Uterus (tissue), 4 donors: ENCODE measurements around the gene SLC17A8. TPM values are rescaled to one million over a fixed set of nuclear protein-coding genes. Genes with fewer than 3 reads are reported as not detected.

Source experiments
- DNase-seq, 2 donors: peaks; one replicate each; pipeline ENCODE4 v3.0.0-alpha.2; 2019 to 2020
- H3K27ac ChIP-seq, 2 donors: fragments of 200-600 bp; sonication (generic); 1 replicate in 1 of 2; 2 replicates in 1 of 2; pipeline ENCODE4 v1.5.1; 2016 to 2018
- H3K27me3 ChIP-seq, 2 donors: fragments of 200-600 bp; sonication (generic); one replicate each; pipeline ENCODE4 v1.5.1; 2018 to 2019; ENCODE audit warnings: control low read depth in 1 of 2
- H3K36me3 ChIP-seq, 2 donors: fragments of 200-600 bp; sonication (generic); one replicate each; pipeline ENCODE4 v1.5.1; 2019; ENCODE audit warnings: control low read depth in 1 of 2
- H3K4me1 ChIP-seq, 2 donors: fragments of 200-600 bp; sonication (generic); one replicate each; pipeline ENCODE4 v1.5.1; 2018 to 2019; ENCODE audit warnings: control low read depth in 1 of 2
- H3K4me3 ChIP-seq, 2 donors: fragments of 200-600 bp; sonication (generic); 1 replicate in 1 of 2; 2 replicates in 1 of 2; pipeline ENCODE4 v1.5.1; 2018 to 2019; ENCODE audit warnings: mild to moderate bottlenecking in 1 of 2
- H3K9me3 ChIP-seq, 2 donors: fragments of 200-600 bp; sonication (generic); one replicate each; pipeline ENCODE4 v1.5.1; 2019; ENCODE audit warnings: control low read depth in 1 of 2
- POLR2A ChIP-seq, 2 donors: fragments of 450-650 bp; IDR thresholded peaks; one replicate each; pipeline ENCODE4 v1.6.1; 2016; ENCODE audit warnings: antibody characterized with exemption in 2 of 2, mild to moderate bottlenecking in 1 of 2, moderate library complexity in 1 of 2
- intact Hi-C: fragments of 100-400 bp; cut with DNase I; formaldehyde crosslinking; loops from one replicate; pipeline ENCODE4 v1.15.1; 2023; ENCODE audit warnings: low total_unique reads
- total RNA-seq, 4 donors: library from RNA; depleted of rRNA in 3 of 4; stranded (reverse); fragments of >200 nt in 3 of 4; gene quantifications; one replicate each; pipeline versions ENCODE4 v1.1.0 to v1.2.4, GENCODE V29; 2014 to 2023
- TF ChIP-seq, protein P1 (sequence below), 4 experiments: fragments of 200-600 bp in 2 of 4; fragments of 450-650 bp in 2 of 4; sonication (generic) in 2 of 4; IDR thresholded peaks; one replicate each; pipeline ENCODE4 v1.5.1; 2016 to 2019; ENCODE audit warnings: antibody characterized with exemption in 4 of 4, mild to moderate bottlenecking in 2 of 4, moderate library complexity in 1 of 4
- donor health status: DM: yes; HTN: yes; CAD: no.

The SLC17A8 gene
- total RNA-seq, 4 donors from 2014 or later = 1.1 TPM; not detected in 3

DNA sequence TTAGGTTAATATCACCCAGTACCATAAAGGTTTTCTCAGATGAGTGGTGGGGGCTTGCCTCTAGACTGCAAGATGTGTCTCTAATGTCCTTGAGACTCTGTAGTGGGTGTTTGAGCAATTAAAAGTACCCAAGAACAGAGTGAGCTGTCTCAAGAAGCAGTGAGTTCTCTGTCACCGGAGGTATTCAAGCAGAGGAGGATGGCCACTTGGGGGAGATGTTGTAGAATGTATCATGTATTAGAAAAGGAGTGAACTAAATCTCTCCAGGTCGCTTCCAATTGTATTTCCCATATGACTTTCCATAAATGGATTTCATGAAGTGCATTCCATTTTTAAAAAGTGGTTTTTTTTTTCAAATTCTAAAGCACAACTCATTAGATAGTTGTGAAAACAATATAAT is 35.0 kb downstream of the SLC17A8 start:
- intact Hi-C loops = no loop called here
- Histone ChIP-seq H3K27me3 (no peaks in the 10 kb centered on the region), H3K36me3 (no peaks in the 10 kb centered on the region), H3K4me1 (no peaks in the 10 kb centered on the region), H3K4me3 (no peak overlapping the region), H3K27ac (no peak overlapping the region), H3K9me3 (no peaks in the 10 kb centered on the region)
- TF ChIP-seq, protein P1, sequence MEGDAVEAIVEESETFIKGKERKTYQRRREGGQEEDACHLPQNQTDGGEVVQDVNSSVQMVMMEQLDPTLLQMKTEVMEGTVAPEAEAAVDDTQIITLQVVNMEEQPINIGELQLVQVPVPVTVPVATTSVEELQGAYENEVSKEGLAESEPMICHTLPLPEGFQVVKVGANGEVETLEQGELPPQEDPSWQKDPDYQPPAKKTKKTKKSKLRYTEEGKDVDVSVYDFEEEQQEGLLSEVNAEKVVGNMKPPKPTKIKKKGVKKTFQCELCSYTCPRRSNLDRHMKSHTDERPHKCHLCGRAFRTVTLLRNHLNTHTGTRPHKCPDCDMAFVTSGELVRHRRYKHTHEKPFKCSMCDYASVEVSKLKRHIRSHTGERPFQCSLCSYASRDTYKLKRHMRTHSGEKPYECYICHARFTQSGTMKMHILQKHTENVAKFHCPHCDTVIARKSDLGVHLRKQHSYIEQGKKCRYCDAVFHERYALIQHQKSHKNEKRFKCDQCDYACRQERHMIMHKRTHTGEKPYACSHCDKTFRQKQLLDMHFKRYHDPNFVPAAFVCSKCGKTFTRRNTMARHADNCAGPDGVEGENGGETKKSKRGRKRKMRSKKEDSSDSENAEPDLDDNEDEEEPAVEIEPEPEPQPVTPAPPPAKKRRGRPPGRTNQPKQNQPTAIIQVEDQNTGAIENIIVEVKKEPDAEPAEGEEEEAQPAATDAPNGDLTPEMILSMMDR (IDR thresholded peaks at IDR 0.05) = no peak
- TF ChIP-seq POLR2A (IDR thresholded peaks at IDR 0.05) = no peak
- no peak for DNase-seq

GRCh38 chr12:100393200-100393599 is 36.3 kb downstream of the SLC17A8 start:
- DNase-seq = no peak
- Histone ChIP-seq H3K9me3 (no peaks in the 10 kb centered on the region), H3K4me3 (no peak overlapping the region), H3K27ac (no peak overlapping the region), H3K36me3 (no peaks in the 10 kb centered on the region), H3K27me3 (no peaks in the 10 kb centered on the region), H3K4me1 (no peaks in the 10 kb centered on the region)
- intact Hi-C loops = no loop called here
- TF ChIP-seq, protein P1 (IDR thresholded peaks at IDR 0.05) = no peak
- TF ChIP-seq POLR2A (IDR thresholded peaks at IDR 0.05) = no peak

- H3K4me1 ChIP-seq = no peaks in the 10 kb centered on the region
- no peak overlapping the region for H3K4me3 ChIP-seq
- no peaks in the 10 kb centered on the region for H3K36me3 ChIP-seq
- no peaks in the 10 kb centered on the region for H3K27me3 ChIP-seq
- no peak for TF ChIP-seq POLR2A (IDR thresholded peaks at IDR 0.05)
- TF ChIP-seq, protein P1 (IDR thresholded peaks at IDR 0.05) = no peak
- no peak overlapping the region for H3K27ac ChIP-seq
- intact Hi-C loops = no loop called here
- H3K9me3 ChIP-seq = no peaks in the 10 kb centered on the region
- no peak for DNase-seq
Measured at GRCh38 chr12:100395811-100396210, 38.9 kb downstream of the SLC17A8 start.

GRCh38 chr12:100398307-100398706 is 41.4 kb downstream of the SLC17A8 start:
- no peaks in the 10 kb centered on the region for H3K9me3 ChIP-seq
- H3K27ac ChIP-seq = no peak overlapping the region
- H3K27me3 ChIP-seq = no peaks in the 10 kb centered on the region
- H3K36me3 ChIP-seq = no peaks in the 10 kb centered on the region
- intact Hi-C loops = no loop called here
- TF ChIP-seq, protein P1 (IDR thresholded peaks at IDR 0.05) = no peak
- no peak for TF ChIP-seq POLR2A (IDR thresholded peaks at IDR 0.05)
- no peaks in the 10 kb centered on the region for H3K4me1 ChIP-seq
- H3K4me3 ChIP-seq = no peak overlapping the region
- DNase-seq = no peak

DNA sequence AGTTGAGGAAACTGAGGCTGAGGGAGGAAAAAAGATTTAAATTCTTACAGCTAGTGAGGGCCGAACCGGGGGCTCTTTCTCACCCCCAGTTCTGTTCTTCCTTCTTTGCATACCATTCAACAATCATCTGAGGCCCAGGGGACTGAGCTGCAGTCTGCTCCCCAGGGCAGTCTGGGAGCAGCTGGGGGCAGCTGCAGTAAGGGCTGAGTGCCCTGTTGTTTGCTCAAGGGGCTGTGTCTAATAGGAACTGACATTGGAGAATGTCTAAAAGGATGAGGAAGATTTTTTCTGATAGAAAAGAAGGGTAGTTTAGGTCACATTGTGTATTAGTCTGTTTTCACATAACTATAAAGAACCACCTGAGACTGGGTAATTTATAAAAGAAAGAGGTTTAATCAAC is 42.2 kb downstream of the SLC17A8 start:
- DNase-seq = no peak
- Histone ChIP-seq H3K36me3 (no peaks in the 10 kb centered on the region), H3K4me1 (no peaks in the 10 kb centered on the region), H3K27ac (no peak overlapping the region), H3K9me3 (no peaks in the 10 kb centered on the region), H3K27me3 (no peaks in the 10 kb centered on the region), H3K4me3 (no peak overlapping the region)
- TF ChIP-seq, protein P1 (IDR thresholded peaks at IDR 0.05) = no peak
- TF ChIP-seq POLR2A (IDR thresholded peaks at IDR 0.05) = no peak
- intact Hi-C loops = no loop called here
